Activated naive CD4-positive, alpha-beta T cell treated with anti-CD3 and anti-CD28 coated beads, Interleukin-2, amount 50 U/mL, for 24 hours (primary cell): ENCODE measurements around the gene SYT14.
A peak's percentile ranks its signal among the peaks of the same experiment; 100 is the strongest.
"Not testable (repeated sequence)": the region's sequence is repeated elsewhere in the genome, so short reads cannot be mapped to it uniquely, and the experiment has no call there.

Experiments used
- H3K27ac Mint-ChIP-seq: one replicate; pipeline ENCODE4 v1.8.0; 2021; ENCODE audit warnings: mild to moderate bottlenecking, mixed read lengths
- H3K27me3 Mint-ChIP-seq: one replicate; pipeline ENCODE4 v1.8.0; 2021; ENCODE audit warnings: mixed read lengths
- H3K36me3 Mint-ChIP-seq: one replicate; pipeline ENCODE4 v1.8.0; 2021; ENCODE audit warnings: mixed read lengths
- H3K4me1 Mint-ChIP-seq: one replicate; pipeline ENCODE4 v1.8.0; 2021; ENCODE audit warnings: mixed read lengths
- H3K4me3 Mint-ChIP-seq: one replicate; pipeline ENCODE4 v1.8.0; 2021; ENCODE audit warnings: mild to moderate bottlenecking, mixed read lengths
- H3K9me3 Mint-ChIP-seq: one replicate; pipeline ENCODE4 v1.8.0; 2021; ENCODE audit warnings: mixed read lengths

Gene SYT14

DNA sequence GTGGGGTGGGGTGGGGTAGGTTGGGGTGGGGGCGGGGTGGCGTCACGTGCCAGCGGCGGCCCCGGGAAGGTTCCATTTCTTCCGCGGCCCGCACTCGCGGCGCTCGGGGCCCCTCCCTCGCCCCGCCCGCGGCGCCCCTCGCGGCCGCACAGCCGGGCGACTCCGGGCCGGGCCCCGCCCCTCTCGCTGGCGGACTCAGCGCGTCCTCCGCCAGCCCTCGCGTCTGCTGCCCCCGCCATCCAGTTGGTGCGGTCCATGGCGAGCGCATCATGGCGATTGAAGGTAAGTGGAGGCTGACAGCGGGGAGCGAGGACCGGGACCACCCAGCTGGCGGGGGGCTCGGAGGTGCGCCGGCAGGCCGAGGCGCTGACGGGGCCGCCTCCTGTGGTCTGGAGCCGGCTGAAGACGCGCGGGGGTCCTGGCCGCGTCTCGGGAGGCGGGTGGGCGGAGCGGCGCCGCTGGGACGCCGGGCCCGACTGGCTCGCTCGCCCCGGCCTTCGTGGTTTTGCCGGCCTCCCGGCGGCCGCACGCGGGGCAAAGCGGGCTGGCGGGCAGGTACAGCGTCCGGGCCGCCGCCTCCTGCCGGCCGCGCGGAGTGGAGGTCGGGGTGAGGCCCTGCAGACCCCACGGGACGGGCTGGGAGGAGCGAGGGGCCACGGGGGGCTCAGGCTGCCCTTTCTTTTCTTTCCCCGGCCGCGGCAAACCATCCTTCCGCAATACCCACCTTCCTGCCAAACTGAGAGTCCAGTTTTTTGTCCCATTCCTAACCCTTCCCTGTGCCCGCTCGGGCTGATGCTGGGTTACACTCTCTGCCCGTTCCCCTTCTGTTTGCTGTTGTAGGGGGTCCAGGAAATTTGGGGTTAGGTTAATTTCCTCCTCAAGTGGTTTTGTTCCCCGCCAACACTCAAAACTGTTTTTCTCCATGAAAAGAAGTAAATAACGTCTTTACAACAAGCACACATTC is at the start of gene SYT14:
SYT14 (plus strand) TSS at position 222 of the 964 bp plus-strand sequence; CDS start at position 270, 48 bp downstream.
- H3K4me3 Mint-ChIP-seq = peak within 1 kb of the TSS; percentile 69
- no peak within 1 kb of the TSS for H3K27ac Mint-ChIP-seq
- peaks cover 15% of the 10 kb centered on the region for H3K4me1 Mint-ChIP-seq
- H3K9me3 Mint-ChIP-seq = peaks cover 5% of the 10 kb centered on the region
- peaks cover 58% of the 10 kb centered on the region for H3K27me3 Mint-ChIP-seq
- H3K36me3 Mint-ChIP-seq = no peaks in the 10 kb centered on the region

- H3K27ac Mint-ChIP-seq, H3K4me1 Mint-ChIP-seq, H3K4me3 Mint-ChIP-seq, H3K36me3 Mint-ChIP-seq, H3K9me3 Mint-ChIP-seq: not testable (repeated sequence)
- H3K27me3 Mint-ChIP-seq = peaks cover 12% of the 10 kb centered on the region
Observed at GRCh38 chr1:209888291-209889076, 49.5 kb upstream of the SYT14 start.

- Mint-ChIP-seq H3K27me3 (peaks cover 12% of the 10 kb centered on the region), H3K4me1 (peaks cover 3% of the 10 kb centered on the region), H3K27ac (no peak overlapping the region), H3K4me3 (no peak overlapping the region), H3K9me3 (no peaks in the 10 kb centered on the region), H3K36me3 (no peaks in the 10 kb centered on the region)
Observed at GRCh38 chr1:209889077-209889418, 49.0 kb upstream of the SYT14 start.

DNA sequence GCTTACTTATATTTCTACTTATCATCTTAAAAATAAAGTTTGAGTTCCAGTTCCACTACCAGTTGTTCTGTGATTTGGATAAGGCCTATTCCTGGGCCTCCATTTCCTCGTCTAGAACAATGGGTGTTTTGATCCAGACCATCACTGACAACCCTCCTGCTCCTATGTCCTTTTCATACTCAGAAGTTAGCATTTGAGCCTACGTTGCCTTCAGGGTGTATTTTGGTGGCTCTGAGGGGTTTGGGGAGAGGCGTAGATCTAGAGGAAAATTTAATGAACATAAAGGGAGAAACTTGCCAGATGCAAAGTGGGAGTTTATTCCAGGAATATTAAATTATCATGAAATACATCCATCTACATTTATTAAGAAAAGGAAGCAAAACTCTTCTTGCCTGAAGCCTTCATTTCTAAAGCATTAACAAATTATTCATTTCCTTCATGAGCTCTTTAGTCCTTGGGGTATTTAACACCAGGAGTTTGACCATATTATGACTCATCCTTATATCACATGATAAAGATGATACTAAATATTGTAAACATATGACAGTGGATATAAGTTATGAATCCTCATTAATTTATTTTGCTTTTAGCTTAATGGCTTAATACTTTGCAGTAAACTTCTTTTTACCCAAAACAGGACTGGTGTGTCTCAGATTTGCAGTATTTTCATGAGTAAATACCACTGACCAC is 47.2 kb upstream of the SYT14 start:
- Mint-ChIP-seq H3K27ac (no peak overlapping the region), H3K4me1 (peaks cover 6% of the 10 kb centered on the region), H3K9me3 (no peaks in the 10 kb centered on the region), H3K27me3 (peaks cover 7% of the 10 kb centered on the region), H3K4me3 (no peak overlapping the region), H3K36me3 (no peaks in the 10 kb centered on the region)

DNA sequence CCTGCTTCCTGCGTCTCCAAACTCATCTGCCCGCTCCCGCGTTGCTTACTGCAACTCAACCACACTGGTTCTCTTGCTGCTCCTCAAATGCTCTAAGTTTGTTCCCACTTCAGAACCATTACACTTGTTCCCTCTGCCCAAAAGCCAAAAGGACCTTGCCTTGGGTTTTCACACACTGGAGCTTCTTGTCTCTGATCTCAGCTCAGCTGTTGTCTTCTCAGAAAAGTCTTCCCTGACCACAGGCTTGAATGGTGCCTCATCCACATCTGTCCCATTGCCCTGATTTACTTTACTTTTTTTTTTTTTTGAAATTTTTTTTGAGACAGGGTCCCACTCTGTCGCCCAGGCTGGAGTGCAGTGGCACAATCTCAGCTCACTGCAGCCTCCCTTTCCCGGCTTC is 44.3 kb upstream of the SYT14 start:
- H3K27ac Mint-ChIP-seq = no peak overlapping the region
- H3K4me3 Mint-ChIP-seq = no peak overlapping the region
- no peaks in the 10 kb centered on the region for H3K27me3 Mint-ChIP-seq
- H3K4me1 Mint-ChIP-seq = peaks cover 11% of the 10 kb centered on the region
- H3K9me3 Mint-ChIP-seq = no peaks in the 10 kb centered on the region
- H3K36me3 Mint-ChIP-seq = no peaks in the 10 kb centered on the region

- Mint-ChIP-seq H3K27me3 (no peaks in the 10 kb centered on the region), H3K9me3 (no peaks in the 10 kb centered on the region), H3K27ac (no peak overlapping the region), H3K4me3 (no peak overlapping the region), H3K4me1 (peaks cover 11% of the 10 kb centered on the region), H3K36me3 (no peaks in the 10 kb centered on the region)
Observed at GRCh38 chr1:209895709-209896108, 42.3 kb upstream of the SYT14 start.

GRCh38 chr1:209896346-209896745 is 41.7 kb upstream of the SYT14 start:
- Mint-ChIP-seq H3K27ac (no peak overlapping the region), H3K36me3 (no peaks in the 10 kb centered on the region), H3K4me1 (peaks cover 11% of the 10 kb centered on the region), H3K27me3 (no peaks in the 10 kb centered on the region), H3K9me3 (no peaks in the 10 kb centered on the region), H3K4me3 (no peak overlapping the region)

DNA sequence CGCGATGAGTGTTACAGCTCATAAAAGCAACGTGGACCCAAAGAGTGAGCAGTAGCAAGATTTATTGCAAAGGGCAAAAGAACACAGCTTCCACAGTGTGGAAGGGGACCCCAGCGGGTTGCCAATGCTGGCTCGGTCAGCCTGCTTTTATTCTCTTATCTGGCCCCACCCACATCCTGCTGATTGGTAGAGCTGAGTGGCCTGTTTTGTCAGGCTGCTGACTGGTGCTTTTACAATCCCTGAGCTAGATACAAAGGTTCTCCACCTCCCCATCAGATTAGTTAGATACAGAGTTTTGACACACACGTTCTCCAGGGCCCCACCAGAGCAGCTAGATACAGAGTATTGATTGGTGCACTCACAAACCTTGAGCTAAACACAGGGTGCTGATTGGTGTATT is 39.7 kb upstream of the SYT14 start:
- H3K4me1 Mint-ChIP-seq = peaks cover 11% of the 10 kb centered on the region
- H3K4me3 Mint-ChIP-seq, H3K9me3 Mint-ChIP-seq, H3K27me3 Mint-ChIP-seq, H3K27ac Mint-ChIP-seq, H3K36me3 Mint-ChIP-seq: not testable (repeated sequence)

GRCh38 chr1:209898851-209899250 is 39.2 kb upstream of the SYT14 start:
- not testable (repeated sequence) for H3K4me3 Mint-ChIP-seq

DNA sequence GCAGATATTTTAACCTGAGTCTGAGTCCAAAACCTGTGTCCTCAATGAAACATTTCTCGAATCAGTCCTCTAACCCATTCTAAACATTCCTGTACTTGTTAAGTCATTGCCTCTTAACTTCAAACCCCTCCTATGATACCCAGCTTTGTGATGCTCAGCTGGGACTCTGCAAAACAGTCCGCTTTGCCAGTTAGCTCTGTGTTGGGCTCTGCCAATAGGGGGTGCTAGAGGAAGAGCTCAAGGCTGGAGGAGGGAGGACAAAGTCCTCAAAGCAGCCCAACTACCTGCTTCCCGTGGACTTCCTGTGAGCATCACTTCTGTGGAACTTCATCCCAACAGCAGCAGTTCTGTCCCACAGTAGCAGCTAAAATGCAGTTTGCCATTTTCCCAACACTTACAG is 38.1 kb upstream of the SYT14 start:
- H3K27me3 Mint-ChIP-seq = no peaks in the 10 kb centered on the region
- peaks cover 11% of the 10 kb centered on the region for H3K4me1 Mint-ChIP-seq
- H3K4me3 Mint-ChIP-seq = no peak overlapping the region
- H3K36me3 Mint-ChIP-seq = no peaks in the 10 kb centered on the region
- H3K27ac Mint-ChIP-seq = no peak overlapping the region
- H3K9me3 Mint-ChIP-seq = no peaks in the 10 kb centered on the region

More at GRCh38 chr1:209898851-209899250, 39.2 kb upstream of the SYT14 start:
- H3K4me1 Mint-ChIP-seq = peaks cover 11% of the 10 kb centered on the region
- not testable (repeated sequence) for H3K27me3 Mint-ChIP-seq, H3K9me3 Mint-ChIP-seq, H3K36me3 Mint-ChIP-seq, H3K27ac Mint-ChIP-seq

DNA sequence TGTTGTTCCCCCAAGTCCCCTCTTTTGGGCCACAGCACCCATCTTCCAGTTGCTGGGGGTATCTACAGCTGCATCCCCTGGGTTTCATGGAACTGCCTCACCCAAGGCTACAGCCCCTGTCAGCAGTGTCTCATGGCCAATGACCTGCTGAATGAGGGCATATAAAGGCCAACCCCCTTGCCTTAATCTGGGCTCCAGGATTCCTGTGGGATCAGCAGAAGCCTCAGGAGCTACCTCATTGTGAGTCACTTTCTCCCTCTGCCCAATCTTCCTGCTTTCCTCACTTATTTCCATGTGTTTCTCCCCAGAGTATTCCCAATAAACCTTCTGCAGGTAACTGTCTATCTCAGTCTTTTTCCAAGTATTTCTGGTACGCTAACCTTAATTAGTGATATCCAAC is 37.3 kb upstream of the SYT14 start:
- Mint-ChIP-seq H3K27me3 (no peaks in the 10 kb centered on the region), H3K27ac (no peak overlapping the region), H3K4me1 (peaks cover 5% of the 10 kb centered on the region), H3K36me3 (no peaks in the 10 kb centered on the region), H3K9me3 (no peaks in the 10 kb centered on the region), H3K4me3 (no peak overlapping the region)

DNA sequence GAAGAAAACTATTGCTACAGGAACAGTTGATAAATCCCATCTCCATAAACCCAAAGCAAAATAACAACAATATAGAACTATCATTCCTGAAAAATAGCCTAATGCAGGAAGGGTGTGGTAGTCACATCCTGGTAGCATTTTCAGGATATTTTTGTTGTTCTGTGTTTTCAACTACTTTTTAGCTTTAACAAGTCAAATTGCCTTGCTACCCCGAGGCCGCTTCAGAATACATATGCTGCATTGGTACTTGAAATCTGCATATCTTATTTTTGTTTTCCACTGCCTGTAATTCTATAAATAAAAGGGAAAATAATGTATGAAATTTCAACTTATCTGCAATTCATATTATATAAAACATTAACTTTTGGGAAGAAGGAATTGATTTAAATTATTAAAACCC is 36.8 kb upstream of the SYT14 start:
- H3K27me3 Mint-ChIP-seq = peaks cover 3% of the 10 kb centered on the region
- peaks cover 3% of the 10 kb centered on the region for H3K9me3 Mint-ChIP-seq
- peaks cover under 1% of the 10 kb centered on the region for H3K4me1 Mint-ChIP-seq
- no peak overlapping the region for H3K27ac Mint-ChIP-seq
- no peaks in the 10 kb centered on the region for H3K36me3 Mint-ChIP-seq
- H3K4me3 Mint-ChIP-seq = no peak overlapping the region

DNA sequence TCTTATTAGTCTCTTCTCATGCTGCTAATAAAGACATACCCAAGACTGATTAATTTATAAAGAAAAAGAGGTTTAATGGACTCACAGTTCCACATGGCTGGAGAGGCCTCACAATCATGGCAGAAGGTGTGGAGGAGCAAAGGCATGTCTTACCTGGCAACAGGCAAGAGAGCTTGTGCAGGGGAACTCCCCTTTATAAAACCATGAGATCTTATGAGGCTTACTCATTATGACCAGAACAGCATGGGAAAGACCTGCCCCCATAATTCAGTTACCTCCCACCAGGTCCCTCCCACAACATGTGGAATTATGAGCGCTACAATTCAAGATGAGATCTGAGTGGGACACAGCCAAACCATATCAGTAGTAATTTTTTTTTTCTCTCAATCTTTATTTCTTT is 33.2 kb upstream of the SYT14 start:
- not testable (repeated sequence) for H3K4me1 Mint-ChIP-seq, H3K4me3 Mint-ChIP-seq, H3K27ac Mint-ChIP-seq, H3K36me3 Mint-ChIP-seq, H3K27me3 Mint-ChIP-seq, H3K9me3 Mint-ChIP-seq

DNA sequence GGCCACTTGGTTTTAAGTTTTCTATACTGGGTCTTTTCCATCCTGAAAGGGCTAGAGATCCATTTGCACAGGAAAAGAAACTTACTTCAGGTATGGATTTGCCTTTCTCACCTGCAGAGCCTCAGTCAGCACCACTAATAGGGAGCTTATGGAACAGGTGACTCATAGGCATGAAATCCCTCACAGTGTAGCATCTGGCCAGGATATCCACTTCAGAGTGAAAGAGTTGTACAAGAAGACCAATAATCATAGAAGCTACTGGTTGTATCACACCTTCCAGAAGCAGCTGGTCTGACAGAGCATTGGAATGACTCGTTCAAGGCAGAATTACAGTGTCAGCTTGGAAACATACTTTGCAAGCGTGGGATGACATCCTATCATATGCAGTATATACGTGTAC is 26.3 kb upstream of the SYT14 start:
- Mint-ChIP-seq H3K27ac (no peak overlapping the region), H3K4me1 (no peaks in the 10 kb centered on the region), H3K9me3 (no peaks in the 10 kb centered on the region), H3K27me3 (peaks cover 5% of the 10 kb centered on the region), H3K36me3 (no peaks in the 10 kb centered on the region), H3K4me3 (no peak overlapping the region)

GRCh38 chr1:209912306-209912705 is 25.7 kb upstream of the SYT14 start:
- Mint-ChIP-seq H3K9me3 (no peaks in the 10 kb centered on the region), H3K36me3 (no peaks in the 10 kb centered on the region), H3K27me3 (peaks cover 3% of the 10 kb centered on the region)

GRCh38 chr1:209919637-209920036 is 18.4 kb upstream of the SYT14 start:
- H3K4me1 Mint-ChIP-seq, H3K27ac Mint-ChIP-seq, H3K9me3 Mint-ChIP-seq, H3K27me3 Mint-ChIP-seq, H3K4me3 Mint-ChIP-seq, H3K36me3 Mint-ChIP-seq: not testable (repeated sequence)

More at GRCh38 chr1:209912306-209912705, 25.7 kb upstream of the SYT14 start:
- Mint-ChIP-seq H3K4me1 (no peaks in the 10 kb centered on the region), H3K4me3 (no peak overlapping the region), H3K27ac (no peak overlapping the region)
